ENCODE data around the gene APLNR. TPM values are rescaled to one million over a fixed set of nuclear protein-coding genes. Genes with fewer than 3 reads are reported as not detected.

APLNR gene
- total RNA-seq, 2 experiments from 2014 or later, result not detected

DNA sequence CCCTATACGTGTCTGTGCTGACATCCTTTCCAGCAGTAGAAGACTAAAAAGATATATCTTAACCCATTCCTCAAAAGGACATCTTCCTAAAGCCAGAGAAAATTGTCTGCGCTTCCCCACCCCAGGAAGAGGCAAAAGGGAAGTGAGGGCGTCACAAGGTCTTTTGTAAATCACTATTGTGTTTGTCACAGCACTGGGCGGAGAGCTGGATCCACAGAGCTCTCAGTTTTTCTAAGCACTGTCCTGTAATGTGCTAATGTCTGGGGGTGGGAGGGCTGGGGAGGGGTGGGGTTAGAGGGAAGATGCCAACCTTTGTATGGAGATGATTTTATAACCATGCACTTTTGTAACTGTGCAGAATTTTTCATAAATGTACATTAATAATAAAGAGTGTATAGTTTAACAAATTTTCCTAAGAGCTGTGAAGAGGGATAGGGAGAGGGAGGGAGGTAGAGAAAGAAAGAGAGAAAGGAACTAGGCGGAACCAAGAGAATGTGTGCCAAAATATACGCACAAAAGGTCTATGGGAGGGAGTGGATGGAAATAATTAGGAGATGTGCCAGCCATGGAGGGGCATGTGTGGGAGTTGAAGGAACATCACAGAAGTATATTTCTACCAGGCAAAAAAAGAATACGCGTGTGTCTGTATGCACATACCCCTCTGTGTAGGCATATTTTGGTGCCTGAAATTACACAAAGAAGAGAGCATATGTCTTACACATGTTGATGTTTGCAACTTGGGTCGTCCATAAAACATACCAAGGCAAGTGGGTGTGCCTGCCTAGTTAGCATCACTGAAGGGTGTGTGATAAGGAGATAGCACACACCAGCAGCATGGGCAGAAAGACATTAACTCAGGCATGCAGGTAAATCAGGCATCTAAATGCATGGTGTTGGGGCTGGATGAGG, 45.5 kb downstream of the APLNR start:
- Mint-ChIP-seq H3K9me3 (ENCODE audit: insufficient read depth) (no peaks in the 10 kb centered on the region), H3K36me3 (ENCODE audit: low read depth) (no peaks in the 10 kb centered on the region), H3K4me3 (no peak overlapping the region), H3K4me1 (ENCODE audit: low read depth) (no peaks in the 10 kb centered on the region), H3K27me3 (ENCODE audit: low read depth) (peaks cover 1% of the 10 kb centered on the region), H3K27ac (no peak overlapping the region)
- ATAC-seq (no peak), DNase-seq (no peak)
- ChIA-PET POLR2A (no interaction called here), CTCF (no interaction called here)

DNA sequence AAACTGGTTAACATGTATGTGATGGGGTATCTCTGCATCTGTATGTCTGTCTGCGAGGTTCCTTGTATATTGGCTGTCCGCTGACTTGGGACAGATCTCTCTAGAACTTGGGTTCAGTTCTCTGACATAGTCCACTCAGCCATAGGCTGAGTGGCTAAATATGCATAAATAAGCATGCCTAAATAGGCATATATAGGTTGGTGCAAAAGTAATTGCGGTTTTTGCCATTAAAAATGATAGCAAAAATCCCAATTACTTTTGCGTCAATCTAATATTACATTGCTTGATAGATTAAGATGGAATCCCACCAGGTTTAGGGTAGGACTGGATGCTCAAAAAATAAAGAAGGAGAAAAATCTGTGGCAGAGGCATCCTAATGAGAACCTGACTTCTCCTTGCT, 46.5 kb downstream of the APLNR start:
- Mint-ChIP-seq H3K9me3 (ENCODE audit: insufficient read depth) (no peaks in the 10 kb centered on the region), H3K4me3 (no peak overlapping the region), H3K27me3 (ENCODE audit: low read depth) (peaks cover 1% of the 10 kb centered on the region), H3K4me1 (ENCODE audit: low read depth) (no peaks in the 10 kb centered on the region), H3K36me3 (ENCODE audit: low read depth) (no peaks in the 10 kb centered on the region), H3K27ac (no peak overlapping the region)
- ChIA-PET POLR2A (no interaction called here), CTCF (no interaction called here)
- ATAC-seq (no peak), DNase-seq (no peak)

Other genes with a start within 250 kb of the APLNR start
- gene OR5AK2, start 248.3 kb downstream of the APLNR start, total RNA-seq, result not detected
- not detected for gene LRRC55, start 55.3 kb downstream of the APLNR start, total RNA-seq
- gene TNKS1BP1, start 87.7 kb upstream of the APLNR start, total RNA-seq, result 10 to 100 TPM; 10.5 to 10.9 TPM
- 100 to 1,000 TPM; 185 to 191 TPM for gene SSRP1, start 98.6 kb upstream of the APLNR start, total RNA-seq
- not detected for gene P2RX3, start 101.1 kb upstream of the APLNR start, total RNA-seq
- not detected for gene PRG3, start 143.9 kb upstream of the APLNR start, total RNA-seq
- under 1 TPM in 1 of 2 experiments, not detected in 1; 0.26 TPM for gene PRG2, start 153.4 kb upstream of the APLNR start, total RNA-seq
- 100 to 1,000 TPM; 103 to 120 TPM for gene SLC43A3, start 189.9 kb upstream of the APLNR start, total RNA-seq
- gene RTN4RL2, start 223.3 kb upstream of the APLNR start, total RNA-seq, result under 1 TPM; 0.47 to 0.57 TPM